ENCODE measurements around the gene THEMIS2. TPM values are rescaled to one million over a fixed set of nuclear protein-coding genes. Genes with fewer than 3 reads are reported as not detected.

The THEMIS2 gene
- total and polyA plus RNA-seq, 2 experiments from 2014 or later, result 0.92 to 1.7 TPM

DNA sequence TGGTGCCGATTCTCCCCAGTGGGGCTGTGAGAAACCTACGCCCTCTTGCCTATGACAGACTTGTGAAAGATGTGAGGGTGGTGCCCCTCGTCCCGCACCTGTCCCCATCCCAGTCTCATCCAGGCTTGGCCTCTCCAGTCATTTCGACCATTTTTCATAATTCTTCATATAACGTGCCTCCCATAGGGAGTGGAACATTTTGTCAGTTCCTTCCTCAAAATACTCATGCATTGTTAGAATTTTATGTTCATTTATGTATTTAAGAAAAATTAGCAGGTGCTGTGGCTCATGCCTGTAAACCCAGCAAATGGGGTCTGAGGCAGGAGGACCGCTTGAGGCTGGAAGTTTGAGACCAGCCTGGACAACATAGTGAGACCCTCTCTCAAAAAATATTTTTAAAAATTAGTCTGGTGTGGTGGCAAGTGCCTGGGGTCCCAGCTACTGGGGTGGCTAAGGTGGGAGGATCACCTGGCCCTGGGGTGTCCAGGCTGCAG, 42.8 kb downstream of the THEMIS2 start:
- H3K27ac ChIP-seq, result no peak overlapping the region
- peaks cover 5% of the 10 kb centered on the region for H3K36me3 ChIP-seq
- peaks cover 16% of the 10 kb centered on the region for H3K27me3 ChIP-seq
- H3K4me1 ChIP-seq (ENCODE audit: low read depth), result no peaks in the 10 kb centered on the region
- TF ChIP-seq, protein P1, sequence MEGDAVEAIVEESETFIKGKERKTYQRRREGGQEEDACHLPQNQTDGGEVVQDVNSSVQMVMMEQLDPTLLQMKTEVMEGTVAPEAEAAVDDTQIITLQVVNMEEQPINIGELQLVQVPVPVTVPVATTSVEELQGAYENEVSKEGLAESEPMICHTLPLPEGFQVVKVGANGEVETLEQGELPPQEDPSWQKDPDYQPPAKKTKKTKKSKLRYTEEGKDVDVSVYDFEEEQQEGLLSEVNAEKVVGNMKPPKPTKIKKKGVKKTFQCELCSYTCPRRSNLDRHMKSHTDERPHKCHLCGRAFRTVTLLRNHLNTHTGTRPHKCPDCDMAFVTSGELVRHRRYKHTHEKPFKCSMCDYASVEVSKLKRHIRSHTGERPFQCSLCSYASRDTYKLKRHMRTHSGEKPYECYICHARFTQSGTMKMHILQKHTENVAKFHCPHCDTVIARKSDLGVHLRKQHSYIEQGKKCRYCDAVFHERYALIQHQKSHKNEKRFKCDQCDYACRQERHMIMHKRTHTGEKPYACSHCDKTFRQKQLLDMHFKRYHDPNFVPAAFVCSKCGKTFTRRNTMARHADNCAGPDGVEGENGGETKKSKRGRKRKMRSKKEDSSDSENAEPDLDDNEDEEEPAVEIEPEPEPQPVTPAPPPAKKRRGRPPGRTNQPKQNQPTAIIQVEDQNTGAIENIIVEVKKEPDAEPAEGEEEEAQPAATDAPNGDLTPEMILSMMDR (IDR thresholded peaks at IDR 0.05; ENCODE audit: low read depth, low read length), result no peak
- no peaks in the 10 kb centered on the region for H3K9me3 ChIP-seq (ENCODE audit: low read depth)
- H3K4me3 ChIP-seq, result no peak overlapping the region
- DNase-seq (ENCODE audit: low read depth in 1 of 2, low spot score in 1 of 2), result no peak

DNA sequence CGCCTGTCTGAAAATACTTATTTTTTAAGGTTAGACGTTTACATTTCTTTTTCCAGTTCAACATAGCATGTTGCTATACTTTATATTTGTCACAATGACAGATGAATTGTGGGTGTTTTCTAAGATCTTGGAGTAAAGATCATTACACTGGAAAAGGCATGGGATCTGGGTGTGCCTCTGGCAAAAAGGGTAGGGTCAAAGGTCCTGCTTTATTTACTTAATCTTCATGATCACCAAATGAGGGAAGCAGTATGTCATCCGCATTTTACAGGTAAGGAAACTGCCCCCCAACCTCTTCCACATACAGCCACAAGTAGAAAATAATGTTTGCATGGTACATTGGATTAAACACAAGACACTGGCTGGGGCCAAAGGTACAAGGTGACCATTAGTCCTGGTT, 49.9 kb downstream of the THEMIS2 start:
- DNase-seq (ENCODE audit: low read depth in 1 of 2, low spot score in 1 of 2), result no peak
- TF ChIP-seq, protein P1 (IDR thresholded peaks at IDR 0.05; ENCODE audit: low read depth, low read length), result no peak
- Histone ChIP-seq H3K9me3 (ENCODE audit: low read depth) (no peaks in the 10 kb centered on the region), H3K27me3 (peaks cover 13% of the 10 kb centered on the region), H3K4me1 (ENCODE audit: low read depth) (no peaks in the 10 kb centered on the region), H3K4me3 (no peak overlapping the region), H3K27ac (no peak overlapping the region), H3K36me3 (no peaks in the 10 kb centered on the region)

DNA sequence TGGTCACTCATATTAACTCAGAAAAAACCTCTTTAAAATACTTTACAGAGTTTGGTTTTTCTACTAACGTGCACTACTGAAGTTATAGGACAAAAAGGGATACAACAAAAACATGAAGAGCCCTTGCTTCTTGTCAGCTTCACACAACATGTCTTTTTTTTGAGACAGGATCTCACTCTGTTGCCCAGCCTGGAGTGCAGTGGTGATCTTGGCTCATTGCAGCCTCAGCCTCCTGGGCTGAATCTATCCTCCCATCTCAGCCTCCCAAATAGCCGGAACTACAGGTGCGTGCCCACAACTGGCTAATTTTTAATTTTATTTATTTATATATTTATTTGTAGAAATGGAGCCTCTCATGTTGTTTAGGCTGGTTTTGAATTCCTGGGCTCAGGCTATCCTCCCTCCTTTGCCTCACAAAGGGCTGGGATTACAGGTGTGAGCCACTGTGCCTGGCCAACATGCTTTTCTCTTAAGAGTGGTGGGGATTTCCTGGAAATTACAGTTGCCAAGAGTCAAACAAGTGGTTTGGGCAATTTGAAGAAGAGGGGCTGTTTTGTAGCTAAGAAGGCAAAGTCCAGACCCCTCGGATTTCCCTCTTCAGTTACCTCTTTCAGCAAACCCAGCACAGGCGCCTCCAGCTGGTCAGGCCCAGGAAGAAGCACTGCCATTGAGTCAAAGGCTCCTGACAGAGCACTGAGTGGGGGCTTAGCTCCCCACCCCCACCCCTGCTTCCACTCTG, 56.0 kb downstream of the THEMIS2 start:
- no peak for DNase-seq (ENCODE audit: low read depth in 1 of 2, low spot score in 1 of 2)
- no peaks in the 10 kb centered on the region for H3K4me1 ChIP-seq (ENCODE audit: low read depth)
- H3K27me3 ChIP-seq, result no peaks in the 10 kb centered on the region
- TF ChIP-seq, protein P1 (IDR thresholded peaks at IDR 0.05; ENCODE audit: low read depth, low read length), result no peak
- no peaks in the 10 kb centered on the region for H3K9me3 ChIP-seq (ENCODE audit: low read depth)
- no peak overlapping the region for H3K4me3 ChIP-seq
- no peak overlapping the region for H3K27ac ChIP-seq
- no peaks in the 10 kb centered on the region for H3K36me3 ChIP-seq

DNA sequence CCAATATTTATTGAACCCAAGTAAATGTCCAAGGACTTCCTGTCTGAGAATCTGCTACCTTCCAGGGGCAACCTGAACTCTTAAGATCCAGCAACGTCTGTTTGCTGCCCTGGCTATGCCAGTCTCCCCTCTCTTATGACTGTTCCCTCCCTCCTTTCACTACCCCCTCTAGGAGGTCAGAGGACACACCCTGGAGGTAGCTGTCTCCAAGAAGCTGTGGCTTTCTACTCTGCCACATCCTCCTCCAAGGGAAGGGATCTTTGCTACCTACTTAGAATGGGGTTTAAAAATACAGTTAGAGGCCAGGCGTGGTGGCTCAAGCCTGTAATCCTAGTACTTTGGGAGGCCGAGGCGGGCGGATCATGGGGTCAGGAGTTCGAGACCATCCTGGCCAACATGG, 58.8 kb downstream of the THEMIS2 start:
- no peaks in the 10 kb centered on the region for H3K36me3 ChIP-seq
- TF ChIP-seq, protein P1 (IDR thresholded peaks at IDR 0.05; ENCODE audit: low read depth, low read length), result no peak
- H3K4me1 ChIP-seq (ENCODE audit: low read depth), result no peaks in the 10 kb centered on the region

DNA sequence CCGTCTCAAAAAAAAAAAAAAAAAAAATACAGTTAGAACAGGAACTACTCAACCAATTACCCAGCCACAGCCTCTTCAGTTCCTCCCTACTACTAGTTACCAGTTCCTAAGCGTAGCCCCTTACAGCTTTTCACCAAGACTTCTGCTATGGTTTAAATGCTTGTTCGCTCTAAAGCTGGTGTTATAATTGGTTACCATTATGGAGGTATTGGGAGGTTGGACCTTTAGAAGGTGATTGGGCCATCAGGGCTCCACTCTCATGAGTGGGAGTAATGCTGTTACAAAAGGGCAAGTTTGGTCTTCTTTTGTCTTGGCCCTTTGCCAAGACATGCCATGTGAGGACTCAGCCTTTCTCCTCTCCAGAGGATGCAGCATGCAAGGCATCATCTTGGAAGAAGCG, 59.4 kb downstream of the THEMIS2 start:
- no peaks in the 10 kb centered on the region for H3K9me3 ChIP-seq (ENCODE audit: low read depth)
- TF ChIP-seq, protein P1 (IDR thresholded peaks at IDR 0.05; ENCODE audit: low read depth, low read length), result no peak
- H3K27me3 ChIP-seq, result no peaks in the 10 kb centered on the region
- H3K4me3 ChIP-seq, result no peak overlapping the region
- peak in 1 of 2 donors; percentile 32 for DNase-seq (ENCODE audit: low read depth in 1 of 2, low spot score in 1 of 2)
- no peak overlapping the region for H3K27ac ChIP-seq
- no peaks in the 10 kb centered on the region for H3K36me3 ChIP-seq
- H3K4me1 ChIP-seq (ENCODE audit: low read depth), result no peaks in the 10 kb centered on the region

More for the DNA sequence above, 58.8 kb downstream of the THEMIS2 start:
- DNase-seq (ENCODE audit: low read depth in 1 of 2, low spot score in 1 of 2), result no peak
- no peak overlapping the region for H3K27ac ChIP-seq
- no peak overlapping the region for H3K4me3 ChIP-seq
- no peaks in the 10 kb centered on the region for H3K27me3 ChIP-seq
- H3K9me3 ChIP-seq (ENCODE audit: low read depth), result no peaks in the 10 kb centered on the region

Measured in cardiac muscle cell (in vitro differentiated cells and primary cell).